Measurements from ENCODE around the gene MDM2. TPM values are rescaled to one million over a fixed set of nuclear protein-coding genes. Genes with fewer than 3 reads are reported as not detected.

Gene MDM2
- total RNA-seq, 1 experiment from 2014 or later, result 207 TPM

- TF ChIP-seq PREB (CRISPR knock-in tag; IDR thresholded peaks at IDR 0.05; ENCODE audit: borderline replicate concordance) (no peak), ZNF423 (CRISPR knock-in tag; IDR thresholded peaks at IDR 0.05) (no peak), NR3C1 (CRISPR knock-in tag; conservative IDR thresholded peaks at IDR 0.05; ENCODE audit: low read depth) (no peak), EMX1 (CRISPR knock-in tag; IDR thresholded peaks at IDR 0.05) (no peak)
These were observed 69.6 kb downstream of the MDM2 start (continued) for GRCh38 chr12:68877583-68877982.

- H3K27me3 Mint-ChIP-seq (ENCODE audit: low read depth), result no peaks in the 10 kb centered on the region
- ATAC-seq, result no peak
- H3K27ac Mint-ChIP-seq, result no peak overlapping the region
- ChIA-PET POLR2A (no interaction called here), CTCF (no interaction called here)
- DNase-seq (ENCODE audit: low spot score), result no peak
- no peaks in the 10 kb centered on the region for H3K36me3 Mint-ChIP-seq
- no peak for TF ChIP-seq ZNF138 (CRISPR knock-in tag; conservative IDR thresholded peaks at IDR 0.05)
- H3K4me1 Mint-ChIP-seq, result no peaks in the 10 kb centered on the region
- H3K4me3 Mint-ChIP-seq, result no peak overlapping the region
- H3K9me3 Mint-ChIP-seq, result peaks cover 11% of the 10 kb centered on the region
These were observed 70.3 kb downstream of the MDM2 start for GRCh38 chr12:68878283-68878682.

- ChIA-PET CTCF (no interaction called here), POLR2A (no interaction called here)
- no peak for DNase-seq (ENCODE audit: low spot score)
- no peak for ATAC-seq
- H3K27me3 Mint-ChIP-seq (ENCODE audit: low read depth), result no peaks in the 10 kb centered on the region
- TF ChIP-seq TCF7 (CRISPR knock-in tag; IDR thresholded peaks at IDR 0.05; ENCODE audit: low read depth) (no peak), ARID4B (CRISPR knock-in tag; IDR thresholded peaks at IDR 0.05; ENCODE audit: borderline replicate concordance) (no peak), GRHL2 (CRISPR knock-in tag; IDR thresholded peaks at IDR 0.05; ENCODE audit: insufficient replicate concordance, severe bottlenecking) (no peak), KAT7 (CRISPR knock-in tag; IDR thresholded peaks at IDR 0.05; ENCODE audit: borderline replicate concordance) (no peak), ZNF281 (CRISPR knock-in tag; IDR thresholded peaks at IDR 0.05) (no peak), FOXJ3 (CRISPR knock-in tag; IDR thresholded peaks at IDR 0.05; ENCODE audit: borderline replicate concordance) (no peak), STAT6 (CRISPR knock-in tag; conservative IDR thresholded peaks at IDR 0.05; ENCODE audit: low read depth) (no peak), ZNF263 (CRISPR knock-in tag; IDR thresholded peaks at IDR 0.05; ENCODE audit: low read depth) (no peak), NR1H2 (CRISPR knock-in tag; IDR thresholded peaks at IDR 0.05) (no peak), NFE2L1 (CRISPR knock-in tag; IDR thresholded peaks at IDR 0.05) (no peak), MYBL2 (CRISPR knock-in tag; IDR thresholded peaks at IDR 0.05) (no peak), OVOL2 (CRISPR knock-in tag; IDR thresholded peaks at IDR 0.05; ENCODE audit: borderline replicate concordance) (no peak)
- no peaks in the 10 kb centered on the region for H3K36me3 Mint-ChIP-seq
- no peak overlapping the region for H3K4me3 Mint-ChIP-seq
- H3K9me3 Mint-ChIP-seq, result peaks cover 11% of the 10 kb centered on the region
- no peaks in the 10 kb centered on the region for H3K4me1 Mint-ChIP-seq
- H3K27ac Mint-ChIP-seq, result no peak overlapping the region
These were observed 70.9 kb downstream of the MDM2 start for GRCh38 chr12:68878846-68879245.
